ENCODE results near the gene RTN4RL1.

The RTN4RL1 gene

DNA sequence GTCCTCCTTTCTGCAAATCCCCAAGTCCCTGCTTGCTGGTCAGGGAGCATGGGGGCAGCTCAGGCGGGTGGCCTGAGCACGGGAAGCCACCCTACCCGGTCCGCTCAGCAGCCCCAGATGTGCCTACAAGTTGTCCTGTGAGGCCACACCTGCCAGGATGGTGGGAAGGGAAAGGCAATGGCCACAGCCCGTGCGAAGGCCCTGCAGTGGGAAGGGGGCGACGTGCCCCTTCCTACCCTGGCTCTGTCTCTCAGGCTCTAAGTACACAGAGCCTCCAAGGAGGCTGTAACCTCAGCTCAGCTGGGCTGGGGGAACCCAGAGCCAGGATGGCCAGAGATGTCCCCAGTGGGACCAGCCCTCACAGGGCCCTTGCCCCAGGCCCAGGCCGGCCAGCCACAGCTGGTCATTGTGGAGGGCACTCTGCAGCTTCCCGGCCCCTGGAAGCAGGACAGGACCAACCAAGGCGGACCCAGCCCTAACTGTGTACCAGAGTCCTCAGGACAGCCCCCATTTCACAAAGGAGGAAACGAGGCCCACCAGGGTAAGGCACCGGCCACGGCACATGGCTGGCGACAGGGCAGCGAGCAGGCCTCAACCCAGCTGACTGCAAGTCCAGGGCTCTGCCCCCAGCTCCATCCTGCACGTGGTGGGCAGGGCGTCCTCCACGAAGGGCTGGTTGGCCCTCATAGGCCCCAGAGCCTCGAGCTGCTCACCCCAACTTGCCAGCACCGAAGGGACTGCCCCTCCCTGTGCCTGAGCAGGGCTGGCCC is 82.3 kb downstream of the RTN4RL1 start:
- TF ChIP-seq, protein P1, sequence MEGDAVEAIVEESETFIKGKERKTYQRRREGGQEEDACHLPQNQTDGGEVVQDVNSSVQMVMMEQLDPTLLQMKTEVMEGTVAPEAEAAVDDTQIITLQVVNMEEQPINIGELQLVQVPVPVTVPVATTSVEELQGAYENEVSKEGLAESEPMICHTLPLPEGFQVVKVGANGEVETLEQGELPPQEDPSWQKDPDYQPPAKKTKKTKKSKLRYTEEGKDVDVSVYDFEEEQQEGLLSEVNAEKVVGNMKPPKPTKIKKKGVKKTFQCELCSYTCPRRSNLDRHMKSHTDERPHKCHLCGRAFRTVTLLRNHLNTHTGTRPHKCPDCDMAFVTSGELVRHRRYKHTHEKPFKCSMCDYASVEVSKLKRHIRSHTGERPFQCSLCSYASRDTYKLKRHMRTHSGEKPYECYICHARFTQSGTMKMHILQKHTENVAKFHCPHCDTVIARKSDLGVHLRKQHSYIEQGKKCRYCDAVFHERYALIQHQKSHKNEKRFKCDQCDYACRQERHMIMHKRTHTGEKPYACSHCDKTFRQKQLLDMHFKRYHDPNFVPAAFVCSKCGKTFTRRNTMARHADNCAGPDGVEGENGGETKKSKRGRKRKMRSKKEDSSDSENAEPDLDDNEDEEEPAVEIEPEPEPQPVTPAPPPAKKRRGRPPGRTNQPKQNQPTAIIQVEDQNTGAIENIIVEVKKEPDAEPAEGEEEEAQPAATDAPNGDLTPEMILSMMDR (conservative IDR thresholded peaks at IDR 0.05; ENCODE audit: low read depth, low read length): no peak
- H3K4me3 ChIP-seq (ENCODE audit: low read length): no peak overlapping the region
- no peak for DNase-seq (ENCODE audit: low read depth)

DNA sequence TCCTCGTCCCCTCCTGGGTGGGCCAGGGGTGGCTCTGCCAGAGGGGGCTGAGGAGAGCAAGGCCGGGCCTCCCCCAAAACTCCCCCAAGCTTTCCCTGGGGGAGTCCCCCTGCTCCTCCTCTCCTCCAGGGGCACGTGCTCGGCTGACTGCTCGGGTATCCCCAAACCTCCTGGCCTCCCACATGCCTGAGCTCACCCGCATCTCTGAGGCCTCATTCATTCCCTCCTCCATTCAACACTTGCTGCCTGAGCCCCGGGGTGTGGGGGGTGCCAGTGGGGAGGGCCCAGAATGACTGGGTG is 83.1 kb downstream of the RTN4RL1 start:
- DNase-seq (ENCODE audit: low read depth): no peak
- TF ChIP-seq, protein P1 (conservative IDR thresholded peaks at IDR 0.05; ENCODE audit: low read depth, low read length): no peak
- no peak overlapping the region for H3K4me3 ChIP-seq (ENCODE audit: low read length)

DNA sequence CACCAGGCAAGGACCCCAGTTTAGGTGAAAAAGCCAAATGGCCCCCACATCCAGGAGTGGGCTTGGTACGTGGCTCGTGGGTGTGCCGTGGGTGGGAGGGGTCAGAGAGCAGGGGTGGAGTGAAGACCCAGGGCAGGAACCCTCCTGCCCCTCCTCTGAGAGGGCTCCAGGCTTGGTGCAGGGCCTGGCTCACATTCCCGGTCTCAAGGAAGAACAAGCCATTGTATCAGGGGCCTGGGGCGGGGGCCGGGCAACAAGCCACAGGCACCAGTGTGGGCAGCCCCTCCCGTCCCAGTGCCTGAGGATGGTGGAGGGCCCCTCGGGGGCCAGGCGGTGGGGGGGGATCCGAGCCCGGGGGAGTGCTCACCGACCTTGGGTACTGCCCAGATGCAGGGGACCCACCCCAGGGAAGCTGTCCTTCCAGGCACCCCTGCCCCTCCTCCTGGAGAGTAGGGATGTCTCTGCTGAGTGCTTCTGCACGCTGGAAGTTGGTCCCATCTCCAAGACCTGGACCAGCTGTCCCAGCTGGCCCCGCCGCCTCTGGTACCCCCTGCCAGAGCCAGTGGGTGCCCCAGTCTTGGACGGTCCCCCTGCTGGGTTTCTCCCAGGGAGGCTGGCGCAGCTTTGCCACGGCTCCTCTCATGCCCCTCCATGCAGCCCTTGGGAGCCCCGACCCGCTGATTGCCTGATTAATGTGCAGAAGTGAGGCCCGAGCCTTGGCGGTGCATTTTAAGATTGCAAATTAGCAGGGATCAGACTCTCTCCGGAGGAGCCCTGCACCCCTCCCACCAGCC is 83.7 kb downstream of the RTN4RL1 start:
- no peak for DNase-seq (ENCODE audit: low read depth)
- TF ChIP-seq, protein P1 (conservative IDR thresholded peaks at IDR 0.05; ENCODE audit: low read depth, low read length): no peak
- no peak overlapping the region for H3K4me3 ChIP-seq (ENCODE audit: low read length)

DNA sequence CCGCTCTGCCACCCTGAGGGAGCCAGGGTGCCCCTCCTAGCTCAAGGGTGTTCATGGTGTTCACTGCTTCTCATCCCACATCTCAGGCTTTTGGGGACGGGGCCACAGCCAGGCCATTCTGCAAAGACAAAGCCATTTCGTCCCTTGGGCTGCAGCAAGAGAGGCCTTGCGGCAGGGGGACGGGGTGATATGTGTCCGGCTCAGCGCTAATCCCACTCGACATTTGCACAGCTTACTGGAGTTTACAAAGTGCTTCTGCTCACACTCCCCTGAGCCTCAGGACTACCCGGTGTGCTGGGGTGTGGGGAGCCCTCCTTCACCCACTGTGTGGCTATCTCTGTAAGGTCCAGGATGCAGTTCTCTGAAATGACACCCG is 84.3 kb downstream of the RTN4RL1 start:
- TF ChIP-seq, protein P1 (conservative IDR thresholded peaks at IDR 0.05; ENCODE audit: low read depth, low read length): no peak
- no peak overlapping the region for H3K4me3 ChIP-seq (ENCODE audit: low read length)
- no peak for DNase-seq (ENCODE audit: low read depth)

DNA sequence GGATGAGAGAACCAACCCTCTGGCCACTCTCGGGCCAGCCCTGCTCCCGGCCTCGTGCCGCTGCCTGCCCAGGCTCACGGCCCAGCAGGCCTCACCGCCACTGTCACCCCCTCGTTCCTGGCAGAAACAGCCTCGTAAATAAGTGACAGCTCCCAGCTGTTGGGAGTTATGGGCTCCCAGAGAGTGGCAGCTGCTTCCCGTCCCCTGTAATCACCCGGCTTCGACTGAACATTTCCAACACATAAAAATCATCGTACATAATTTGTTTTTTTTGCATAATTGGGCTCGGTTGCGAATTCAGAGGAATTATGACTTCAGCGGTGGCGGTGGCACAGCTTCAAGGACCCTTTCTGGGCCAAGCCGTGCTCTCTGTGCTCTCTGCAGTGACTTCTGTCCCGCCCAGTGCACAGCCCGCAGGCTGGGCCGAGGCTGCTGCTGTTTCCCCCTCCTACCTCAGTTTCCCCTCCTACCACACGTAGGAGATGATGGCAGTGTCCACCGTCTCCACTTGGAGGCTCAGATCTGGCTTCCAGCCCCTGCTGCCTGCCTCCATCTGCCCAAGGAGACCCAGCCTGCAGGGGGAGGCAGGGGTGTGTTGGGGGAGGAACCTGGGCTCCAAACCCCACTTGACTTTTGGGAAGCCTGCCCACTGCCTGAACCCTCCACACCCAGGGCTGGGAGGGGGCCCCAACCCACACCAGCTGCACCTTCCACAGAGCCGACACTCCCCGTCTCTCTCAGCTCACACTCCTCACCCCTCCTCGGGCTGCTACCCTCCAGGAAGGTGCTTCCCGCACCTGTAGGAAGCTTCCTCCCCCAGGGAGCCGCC is 84.9 kb downstream of the RTN4RL1 start:
- no peak overlapping the region for H3K4me3 ChIP-seq (ENCODE audit: low read length)
- no peak for DNase-seq (ENCODE audit: low read depth)
- TF ChIP-seq, protein P1 (conservative IDR thresholded peaks at IDR 0.05; ENCODE audit: low read depth, low read length): no peak

DNA sequence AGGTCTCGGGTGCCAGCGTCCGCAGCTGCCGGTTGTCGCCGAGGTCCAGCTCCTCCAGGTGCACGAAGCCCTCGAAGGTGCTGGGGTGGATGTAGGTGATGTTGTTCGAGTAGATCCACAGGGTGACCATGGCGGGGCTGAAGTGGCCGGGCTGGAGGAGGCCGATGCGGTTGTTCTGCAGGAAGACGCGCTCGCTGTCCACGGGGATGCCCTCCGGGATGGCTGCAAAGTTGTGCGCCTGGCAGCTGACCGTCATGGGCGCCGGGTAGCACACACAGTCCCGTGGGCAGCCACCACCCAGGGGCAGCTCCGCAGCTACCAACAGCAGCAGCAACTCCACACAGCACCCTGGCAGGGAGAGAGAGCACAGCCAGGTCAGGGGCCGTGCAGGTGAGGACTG is 87.7 kb downstream of the RTN4RL1 start:
- no peak for DNase-seq (ENCODE audit: low read depth)
- TF ChIP-seq, protein P1 (conservative IDR thresholded peaks at IDR 0.05; ENCODE audit: low read depth, low read length): no peak
- H3K4me3 ChIP-seq (ENCODE audit: low read length): no peak overlapping the region

Data from retinal pigment epithelial cell (primary cell).